Mesothelial cell of epicardium (in vitro differentiated cells): ENCODE data around the gene PAXX. TPM values are rescaled to one million over a fixed set of nuclear protein-coding genes. Genes with fewer than 3 reads are reported as not detected.
"Not testable (repeated sequence)": the region's sequence is repeated elsewhere in the genome, so short reads cannot be mapped to it uniquely, and the experiment has no call there.

Source experiments
- DNase-seq, 2 experiments: peaks; one replicate each; pipeline ENCODE4 v3.0.0; 2021; ENCODE audit warnings: low spot score in 2 of 2; ENCODE audit not compliant: unreplicated experiment in 2 of 2
- H3K27ac Mint-ChIP-seq: 2 replicates; pipeline ENCODE4 v1.8.0; 2021; ENCODE audit warnings: mixed read lengths
- H3K27me3 Mint-ChIP-seq: 2 replicates; pipeline ENCODE4 v1.8.0; 2021; ENCODE audit warnings: low read depth, mixed read lengths
- H3K36me3 Mint-ChIP-seq: 2 replicates; pipeline ENCODE4 v1.8.0; 2021; ENCODE audit warnings: mixed read lengths
- H3K4me1 Mint-ChIP-seq: 2 replicates; pipeline ENCODE4 v1.8.0; 2021; ENCODE audit warnings: mixed read lengths
- H3K4me3 Mint-ChIP-seq: 2 replicates; pipeline ENCODE4 v1.8.0; 2021; ENCODE audit warnings: mild to moderate bottlenecking, moderate library complexity, mixed read lengths
- H3K9me3 Mint-ChIP-seq: 2 replicates; pipeline ENCODE4 v1.8.0; 2021; ENCODE audit warnings: mixed read lengths
- CTCF ChIP-seq: fragments of 200-600 bp; sonication (generic); IDR thresholded peaks from one replicate; pipeline ENCODE4 v1.5.0; 2021; ENCODE audit warnings: antibody characterized with exemption; ENCODE audit not compliant: unreplicated experiment
- total RNA-seq: library from RNA; stranded (reverse); gene quantifications from 3 replicates; pipeline ENCODE4 v1.2.1, GENCODE V29; 2021

The PAXX gene
- total RNA-seq, 1 donor from 2014 or later, result 53.1 TPM

- TF ChIP-seq CTCF, result no peak
- no peak overlapping the region for H3K27ac Mint-ChIP-seq
These were observed 9.8 kb downstream of the PAXX start for GRCh38 chr9:137001857-137002645.

GRCh38 chr9:137002646-137003041 is 10.4 kb downstream of the PAXX start:
- peaks cover 5% of the 10 kb centered on the region for H3K9me3 Mint-ChIP-seq

More at GRCh38 chr9:137001857-137002645, 9.8 kb downstream of the PAXX start:
- no peak overlapping the region for H3K4me3 Mint-ChIP-seq
- no peaks in the 10 kb centered on the region for H3K36me3 Mint-ChIP-seq
- peaks cover 5% of the 10 kb centered on the region for H3K9me3 Mint-ChIP-seq
- no peak for DNase-seq
- no peaks in the 10 kb centered on the region for H3K27me3 Mint-ChIP-seq
- H3K4me1 Mint-ChIP-seq, result peaks cover 14% of the 10 kb centered on the region

DNA sequence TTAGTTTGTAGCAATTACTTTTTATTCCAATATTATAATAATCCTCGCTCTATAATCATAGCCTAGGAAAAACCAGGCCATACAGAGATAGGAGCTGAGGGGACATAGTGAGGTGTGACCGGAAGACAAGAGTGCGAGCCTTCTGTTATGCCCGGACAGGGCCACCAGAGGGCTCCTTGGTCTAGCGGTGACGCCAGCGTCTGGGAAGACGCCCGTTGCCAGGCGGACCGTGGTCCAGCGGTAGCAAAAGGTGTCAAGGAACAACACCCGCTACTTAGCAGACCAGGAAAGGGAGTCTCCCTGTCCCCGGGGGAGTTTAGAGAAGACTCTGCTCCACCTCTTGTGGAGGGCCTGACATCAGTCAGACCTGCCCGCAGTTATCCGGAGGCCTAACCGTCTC is 12.1 kb downstream of the PAXX start:
- H3K27me3 Mint-ChIP-seq, H3K36me3 Mint-ChIP-seq, H3K4me1 Mint-ChIP-seq, DNase-seq, H3K4me3 Mint-ChIP-seq, H3K27ac Mint-ChIP-seq, H3K9me3 Mint-ChIP-seq: not testable (repeated sequence)

More at GRCh38 chr9:137002646-137003041, 10.4 kb downstream of the PAXX start:
- TF ChIP-seq CTCF, result no peak
- Mint-ChIP-seq H3K27me3 (no peaks in the 10 kb centered on the region), H3K36me3 (no peaks in the 10 kb centered on the region), H3K4me1 (peaks cover 11% of the 10 kb centered on the region), H3K4me3 (no peak overlapping the region), H3K27ac (no peak overlapping the region)
- DNase-seq, result no peak

DNA sequence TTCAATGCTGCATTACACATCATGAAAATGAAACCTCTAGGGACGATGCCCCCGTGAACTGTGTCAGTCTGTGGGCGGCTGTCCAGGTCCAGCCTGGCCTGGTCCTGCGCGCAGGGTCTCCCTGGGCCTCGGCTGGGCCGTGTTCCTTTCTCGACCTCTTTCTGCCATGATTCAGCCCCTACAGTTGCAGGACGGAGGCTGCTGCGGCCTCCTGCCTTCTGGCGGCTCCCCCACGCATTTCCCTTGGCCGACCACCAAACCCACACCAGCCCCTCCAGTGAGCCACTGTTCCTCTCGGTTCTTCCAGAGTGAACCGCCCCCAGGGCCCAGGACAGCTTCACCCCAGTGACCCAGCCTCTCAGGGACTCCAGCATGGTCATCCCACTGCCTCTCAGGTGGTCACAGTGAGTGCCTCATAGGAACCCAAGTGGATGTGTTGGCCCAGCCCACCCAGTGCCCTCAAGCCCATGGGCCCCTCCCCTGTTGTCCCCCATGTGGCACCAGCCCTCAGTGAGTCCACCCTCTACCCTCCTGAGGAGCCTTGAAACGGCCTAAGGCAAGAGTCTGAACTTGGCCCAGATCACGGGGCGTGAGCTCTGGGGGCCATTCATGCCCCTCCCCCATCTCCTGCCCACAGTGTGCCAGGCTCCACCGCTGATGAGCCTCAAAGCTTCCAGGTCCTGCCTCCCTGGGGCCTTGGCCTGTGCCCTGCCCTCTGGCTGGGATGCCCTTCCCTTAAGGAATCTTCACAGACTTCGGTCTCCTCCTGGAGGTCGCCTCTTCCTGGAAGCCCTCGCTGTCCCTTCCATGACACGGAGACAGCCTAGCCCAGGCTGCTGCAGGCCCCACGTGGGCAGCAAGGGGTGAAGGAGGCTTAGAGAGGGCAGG is 14.1 kb downstream of the PAXX start:
- TF ChIP-seq CTCF, result no peak
- no peak for DNase-seq

DNA sequence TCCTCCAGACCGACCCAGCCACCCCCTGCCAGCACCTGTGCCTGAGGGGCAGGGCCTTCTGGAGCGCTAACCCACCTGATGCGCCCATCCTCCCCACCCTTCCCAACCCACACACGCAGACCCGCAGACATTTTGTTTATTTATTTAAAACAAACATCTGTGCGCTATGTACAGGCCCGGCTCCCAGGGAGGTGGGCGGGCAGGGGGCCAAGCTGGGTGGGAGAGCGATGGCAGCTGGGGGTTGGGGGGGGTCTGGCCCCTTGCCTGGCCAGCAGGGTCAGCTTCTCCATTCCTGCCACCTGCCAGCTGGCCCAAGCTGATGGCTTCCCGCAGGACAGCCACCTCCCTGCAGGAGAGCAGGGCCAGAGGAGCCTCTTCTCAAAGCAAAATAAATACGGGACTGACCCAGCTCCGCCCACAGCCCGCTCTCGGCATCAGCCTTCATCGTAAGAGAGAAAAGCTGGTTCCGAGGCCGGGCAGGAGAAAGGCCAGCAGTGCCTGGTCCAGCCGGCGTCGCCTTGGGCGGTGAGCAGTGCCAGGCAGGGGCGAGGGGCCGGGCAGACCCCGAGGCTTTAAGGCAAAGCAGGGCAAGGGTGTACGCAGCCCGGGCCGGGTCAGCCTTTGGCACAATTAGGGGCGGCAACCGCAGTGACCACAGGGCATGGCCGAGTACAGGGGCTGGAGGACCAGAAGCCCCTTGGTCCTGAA is 15.0 kb downstream of the PAXX start:
- Mint-ChIP-seq H3K36me3 (peaks cover 3% of the 10 kb centered on the region), H3K27me3 (no peaks in the 10 kb centered on the region), H3K27ac (no peak overlapping the region), H3K4me1 (no peaks in the 10 kb centered on the region), H3K9me3 (peaks cover 5% of the 10 kb centered on the region), H3K4me3 (no peak overlapping the region)
- no peak for TF ChIP-seq CTCF
- no peak for DNase-seq

More for the DNA sequence above, 14.1 kb downstream of the PAXX start:
- Mint-ChIP-seq H3K4me1 (no peaks in the 10 kb centered on the region), H3K36me3 (peaks cover 1% of the 10 kb centered on the region), H3K27ac (no peak overlapping the region), H3K27me3 (no peaks in the 10 kb centered on the region), H3K4me3 (no peak overlapping the region), H3K9me3 (peaks cover 5% of the 10 kb centered on the region)
